LNCaP clone FGC (cell line): ENCODE data around the gene MTCL1.

Experiments used
- DNase-seq: peaks from one replicate; pipeline ENCODE4 v3.0.0-alpha.2; 2011; ENCODE audit warnings: low read depth
- H3K4me3 ChIP-seq: 2 replicates; pipeline ENCODE4 v1.5.1; 2011; ENCODE audit warnings: mild to moderate bottlenecking, low read depth, low read length, control low read depth
- CTCF ChIP-seq: IDR thresholded peaks from 2 replicates; pipeline ENCODE4 v1.5.1; 2012; ENCODE audit warnings: mild to moderate bottlenecking; ENCODE audit not compliant: control insufficient read depth, insufficient read depth; ENCODE audit errors: extremely low read depth

Gene MTCL1

GRCh38 chr18:8673256-8674209 is 31.8 kb upstream of the MTCL1 start:
- no peak for DNase-seq
- H3K4me3 ChIP-seq = no peak overlapping the region
- TF ChIP-seq CTCF = no peak

- H3K4me3 ChIP-seq = no peak overlapping the region
- TF ChIP-seq CTCF = no peak
- no peak for DNase-seq
Observed at GRCh38 chr18:8675057-8675456, 30.3 kb upstream of the MTCL1 start.

GRCh38 chr18:8681196-8681595 is 24.2 kb upstream of the MTCL1 start:
- H3K4me3 ChIP-seq = no peak overlapping the region
- no peak for DNase-seq
- no peak for TF ChIP-seq CTCF

- no peak for TF ChIP-seq CTCF
- DNase-seq = no peak
- H3K4me3 ChIP-seq = no peak overlapping the region
Observed at GRCh38 chr18:8684577-8684976, 20.8 kb upstream of the MTCL1 start.

- no peak overlapping the region for H3K4me3 ChIP-seq
- DNase-seq = no peak
- no peak for TF ChIP-seq CTCF
Observed at GRCh38 chr18:8685141-8685913, 20.0 kb upstream of the MTCL1 start.

- DNase-seq = no peak
- TF ChIP-seq CTCF = no peak
- H3K4me3 ChIP-seq = no peak overlapping the region
Observed at GRCh38 chr18:8685914-8686216, 19.5 kb upstream of the MTCL1 start.
